PFSK-1 (cell line): ENCODE data around the gene PNMA6E.

Experiments used
- FOXP2 ChIP-seq: optimal IDR thresholded peaks from 2 replicates; pipeline ENCODE3; 2011; ENCODE audit warnings: borderline replicate concordance, control low read depth, inconsistent platforms; ENCODE audit not compliant: insufficient read depth; ENCODE audit errors: extremely low read length, extremely low read depth
- POLR2AphosphoS5 ChIP-seq: IDR thresholded peaks from 2 replicates; pipeline ENCODE4 v1.6.1; 2012; ENCODE audit warnings: low read depth, mild to moderate bottlenecking, control low read depth, low read length, moderate library complexity
- REST ChIP-seq, 2 experiments: IDR thresholded peaks; 2 replicates each; pipeline versions ENCODE4 v1.6.1 to v1.8.0; 2011 to 2012; ENCODE audit warnings: low read depth in 2 of 2, low read length in 2 of 2, control low read depth in 1 of 2, inconsistent platforms in 1 of 2, mild to moderate bottlenecking in 1 of 2, moderate library complexity in 1 of 2; ENCODE audit not compliant: insufficient read depth in 1 of 2
- SIN3A ChIP-seq: IDR thresholded peaks from 2 replicates; pipeline ENCODE4 v1.6.1; 2012; ENCODE audit warnings: mild to moderate bottlenecking, low read length, moderate library complexity, borderline replicate concordance; ENCODE audit not compliant: insufficient read depth
- TAF1 ChIP-seq: IDR thresholded peaks from 2 replicates; pipeline ENCODE4 v1.6.1; 2012; ENCODE audit warnings: low read length, control low read depth, borderline replicate concordance; ENCODE audit not compliant: insufficient read depth

Gene PNMA6E

GRCh38 chrX:153380691-153381090 is 20.5 kb downstream of the PNMA6E start:
- no peak for TF ChIP-seq REST (IDR thresholded peaks at IDR 0.05; ENCODE audit: insufficient read depth in 1 of 2, low read depth in 2 of 2, low read length in 2 of 2)
- no peak for TF ChIP-seq TAF1
- no peak for TF ChIP-seq FOXP2
- TF ChIP-seq POLR2AphosphoS5 = no peak
- TF ChIP-seq SIN3A = no peak

- TF ChIP-seq REST (IDR thresholded peaks at IDR 0.05; ENCODE audit: insufficient read depth in 1 of 2, low read depth in 2 of 2, low read length in 2 of 2) (no peak), POLR2AphosphoS5 (no peak)
These were observed 21.1 kb downstream of the PNMA6E start for GRCh38 chrX:153379971-153380581.

GRCh38 chrX:153379508-153379907 is 21.6 kb downstream of the PNMA6E start:
- no peak for TF ChIP-seq REST (IDR thresholded peaks at IDR 0.05; ENCODE audit: insufficient read depth in 1 of 2, low read depth in 2 of 2, low read length in 2 of 2)
- TF ChIP-seq FOXP2 = no peak
- TF ChIP-seq SIN3A = no peak

GRCh38 chrX:153378607-153379006 is 22.5 kb downstream of the PNMA6E start:
- no peak for TF ChIP-seq REST (IDR thresholded peaks at IDR 0.05; ENCODE audit: insufficient read depth in 1 of 2, low read depth in 2 of 2, low read length in 2 of 2)
- no peak for TF ChIP-seq TAF1
- no peak for TF ChIP-seq SIN3A
- TF ChIP-seq POLR2AphosphoS5 = no peak
- no peak for TF ChIP-seq FOXP2

- TF ChIP-seq FOXP2 = no peak
- TF ChIP-seq POLR2AphosphoS5 = no peak
- TF ChIP-seq TAF1 = no peak
- no peak for TF ChIP-seq SIN3A
- TF ChIP-seq REST (IDR thresholded peaks at IDR 0.05; ENCODE audit: insufficient read depth in 1 of 2, low read depth in 2 of 2, low read length in 2 of 2) = no peak
These were observed 23.4 kb downstream of the PNMA6E start for GRCh38 chrX:153377727-153378126.
